ENCODE data around the gene BID.

BID gene

GRCh38 chr22:17695986-17696385, 78.3 kb downstream of the BID start:
- H3K4me3 ChIP-seq (replicated peaks; ENCODE audit: low read depth, low read length), result no peak overlapping the region
- no peak for TF ChIP-seq CTCF (IDR thresholded peaks at IDR 0.05; ENCODE audit: insufficient read depth, low read length, poor library complexity, severe bottlenecking)
- no peaks in the 10 kb centered on the region for H3K36me3 ChIP-seq (ENCODE audit: control insufficient read depth, insufficient read depth, low read length)
- DNase-seq (ENCODE audit: extremely low read depth, insufficient read length), result no peak
- H3K27me3 ChIP-seq (replicated peaks; ENCODE audit: control insufficient read depth, insufficient read depth, low read length), result no peaks in the 10 kb centered on the region

GRCh38 chr22:17694752-17695151, 79.5 kb downstream of the BID start:
- H3K36me3 ChIP-seq (ENCODE audit: control insufficient read depth, insufficient read depth, low read length), result no peaks in the 10 kb centered on the region
- DNase-seq (ENCODE audit: extremely low read depth, insufficient read length), result no peak
- no peak overlapping the region for H3K4me3 ChIP-seq (replicated peaks; ENCODE audit: low read depth, low read length)
- TF ChIP-seq CTCF (IDR thresholded peaks at IDR 0.05; ENCODE audit: insufficient read depth, low read length, poor library complexity, severe bottlenecking), result no peak
- no peaks in the 10 kb centered on the region for H3K27me3 ChIP-seq (replicated peaks; ENCODE audit: control insufficient read depth, insufficient read depth, low read length)

GRCh38 chr22:17694193-17694592, 80.1 kb downstream of the BID start:
- no peak for DNase-seq (ENCODE audit: extremely low read depth, insufficient read length)
- no peak for TF ChIP-seq CTCF (IDR thresholded peaks at IDR 0.05; ENCODE audit: insufficient read depth, low read length, poor library complexity, severe bottlenecking)
- Histone ChIP-seq H3K4me3 (replicated peaks; ENCODE audit: low read depth, low read length) (no peak overlapping the region), H3K27me3 (replicated peaks; ENCODE audit: control insufficient read depth, insufficient read depth, low read length) (no peaks in the 10 kb centered on the region), H3K36me3 (ENCODE audit: control insufficient read depth, insufficient read depth, low read length) (no peaks in the 10 kb centered on the region)

GRCh38 chr22:17692841-17693240, 81.4 kb downstream of the BID start:
- no peaks in the 10 kb centered on the region for H3K36me3 ChIP-seq (ENCODE audit: control insufficient read depth, insufficient read depth, low read length)
- no peak for TF ChIP-seq CTCF (IDR thresholded peaks at IDR 0.05; ENCODE audit: insufficient read depth, low read length, poor library complexity, severe bottlenecking)
- no peak overlapping the region for H3K4me3 ChIP-seq (replicated peaks; ENCODE audit: low read depth, low read length)
- H3K27me3 ChIP-seq (replicated peaks; ENCODE audit: control insufficient read depth, insufficient read depth, low read length), result no peaks in the 10 kb centered on the region
- DNase-seq (ENCODE audit: extremely low read depth, insufficient read length), result no peak

- no peaks in the 10 kb centered on the region for H3K27me3 ChIP-seq (replicated peaks; ENCODE audit: control insufficient read depth, insufficient read depth, low read length)
- no peak for DNase-seq (ENCODE audit: extremely low read depth, insufficient read length)
- no peaks in the 10 kb centered on the region; the same call in 1 of the 2 replicates for H3K36me3 ChIP-seq (ENCODE audit: control insufficient read depth, insufficient read depth, low read length)
- TF ChIP-seq CTCF (IDR thresholded peaks at IDR 0.05; ENCODE audit: insufficient read depth, low read length, poor library complexity, severe bottlenecking), result no peak
- no peak overlapping the region for H3K4me3 ChIP-seq (replicated peaks; ENCODE audit: low read depth, low read length)
These were observed 90.0 kb downstream of the BID start for GRCh38 chr22:17684245-17684644.

All from GM06990 (cell line).